Suprapubic skin (tissue), 4 donors: ENCODE data around the gene TMEM171.

Source experiments
- POLR2A ChIP-seq, 2 donors: fragments of 450-650 bp; IDR thresholded peaks; one replicate each; pipeline ENCODE4 v1.6.1; 2017; ENCODE audit warnings: antibody characterized with exemption in 2 of 2, mild to moderate bottlenecking in 2 of 2, moderate library complexity in 2 of 2
- POLR2AphosphoS5 ChIP-seq, 3 donors: sonication (generic); formaldehyde crosslinking; IDR thresholded peaks; one replicate each; pipeline ENCODE4 v1.6.1; 2017; ENCODE audit warnings: antibody characterized with exemption in 3 of 3
- TF ChIP-seq, protein P1 (sequence below), 2 donors: fragments of 200-600 bp in 1 of 2; fragments of 450-650 bp in 1 of 2; sonication (generic) in 1 of 2; IDR thresholded peaks; one replicate each; pipeline ENCODE4 v1.5.1; 2016 to 2019; ENCODE audit warnings: antibody characterized with exemption in 2 of 2, mild to moderate bottlenecking in 1 of 2, moderate library complexity in 1 of 2

DNA sequence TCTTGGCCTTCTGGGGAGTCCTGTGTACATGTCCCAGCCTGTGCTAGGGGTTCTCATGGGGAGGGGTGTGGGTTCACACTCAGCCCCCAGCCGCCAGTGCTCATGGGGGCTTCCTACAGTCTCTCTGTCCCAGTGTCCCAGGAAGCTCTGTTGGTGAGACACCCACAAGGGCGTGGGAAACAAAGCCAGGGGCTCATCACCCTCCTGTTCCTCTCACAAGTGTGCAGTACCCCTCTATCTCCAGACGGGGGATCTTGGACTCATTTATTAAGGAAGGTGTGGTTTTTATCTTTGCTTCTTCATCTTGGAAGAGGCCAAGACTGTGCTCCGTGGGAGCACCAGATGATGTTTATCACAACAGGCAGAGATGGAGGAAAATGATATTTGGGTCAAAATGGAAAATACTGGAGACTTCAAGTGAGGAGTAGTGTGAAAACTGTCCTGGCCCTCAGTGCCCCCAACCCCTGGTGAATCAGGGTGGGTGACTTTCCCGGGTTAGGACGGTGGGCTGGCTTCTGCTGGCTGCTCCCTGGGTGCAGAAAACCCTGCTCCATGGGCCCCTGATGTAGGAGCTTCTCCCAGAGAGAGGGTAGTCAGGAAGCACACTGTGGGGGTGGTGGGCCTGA, 15.2 kb downstream of the TMEM171 start:
- TF ChIP-seq, protein P1, sequence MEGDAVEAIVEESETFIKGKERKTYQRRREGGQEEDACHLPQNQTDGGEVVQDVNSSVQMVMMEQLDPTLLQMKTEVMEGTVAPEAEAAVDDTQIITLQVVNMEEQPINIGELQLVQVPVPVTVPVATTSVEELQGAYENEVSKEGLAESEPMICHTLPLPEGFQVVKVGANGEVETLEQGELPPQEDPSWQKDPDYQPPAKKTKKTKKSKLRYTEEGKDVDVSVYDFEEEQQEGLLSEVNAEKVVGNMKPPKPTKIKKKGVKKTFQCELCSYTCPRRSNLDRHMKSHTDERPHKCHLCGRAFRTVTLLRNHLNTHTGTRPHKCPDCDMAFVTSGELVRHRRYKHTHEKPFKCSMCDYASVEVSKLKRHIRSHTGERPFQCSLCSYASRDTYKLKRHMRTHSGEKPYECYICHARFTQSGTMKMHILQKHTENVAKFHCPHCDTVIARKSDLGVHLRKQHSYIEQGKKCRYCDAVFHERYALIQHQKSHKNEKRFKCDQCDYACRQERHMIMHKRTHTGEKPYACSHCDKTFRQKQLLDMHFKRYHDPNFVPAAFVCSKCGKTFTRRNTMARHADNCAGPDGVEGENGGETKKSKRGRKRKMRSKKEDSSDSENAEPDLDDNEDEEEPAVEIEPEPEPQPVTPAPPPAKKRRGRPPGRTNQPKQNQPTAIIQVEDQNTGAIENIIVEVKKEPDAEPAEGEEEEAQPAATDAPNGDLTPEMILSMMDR (IDR thresholded peaks at IDR 0.05): peak in 1 of 2 donors; percentile 8
- TF ChIP-seq POLR2AphosphoS5 (IDR thresholded peaks at IDR 0.05): no peak
- TF ChIP-seq POLR2A (IDR thresholded peaks at IDR 0.05): no peak
